HG03196 (cell line): Measurements from ENCODE around the gene COX4I1.
"Not testable (repeated sequence)": the region's sequence is repeated elsewhere in the genome, so short reads cannot be mapped to it uniquely, and the experiment has no call there.

ENCODE experiments used
- ATAC-seq: cut with Tn5 transposase; IDR thresholded peaks from one replicate; pipeline ENCODE4 v1.9.1; 2021; ENCODE audit not compliant: unreplicated experiment

COX4I1 gene

GRCh38 chr16:85798901-85799496 lies 496 bp upstream of the COX4I1 start:
- peak; percentile 21 for ATAC-seq

- no peak for ATAC-seq
Observed at GRCh38 chr16:85800321-85800669, 800 bp downstream of the COX4I1 start.

GRCh38 chr16:85803570-85803969 lies 4.1 kb downstream of the COX4I1 start:
- ATAC-seq = no peak

- ATAC-seq = no peak
Observed at GRCh38 chr16:85805442-85806045, 6.0 kb downstream of the COX4I1 start.

GRCh38 chr16:85806539-85806938 lies 7.0 kb downstream of the COX4I1 start:
- no peak for ATAC-seq

- ATAC-seq = not testable (repeated sequence)
Observed at GRCh38 chr16:85807340-85807739, 7.8 kb downstream of the COX4I1 start.

GRCh38 chr16:85808104-85808503 lies 8.6 kb downstream of the COX4I1 start:
- ATAC-seq = not testable (repeated sequence)

- no peak for ATAC-seq
Observed at GRCh38 chr16:85808926-85809325, 9.4 kb downstream of the COX4I1 start.

- ATAC-seq = no peak
Observed at GRCh38 chr16:85809645-85810044, 10.2 kb downstream of the COX4I1 start.

- no peak for ATAC-seq
Observed at GRCh38 chr16:85810097-85810741, 10.7 kb downstream of the COX4I1 start.

- ATAC-seq = no peak
Observed at GRCh38 chr16:85810742-85811115, 11.2 kb downstream of the COX4I1 start.

GRCh38 chr16:85812031-85812807 lies 12.7 kb downstream of the COX4I1 start:
- no peak for ATAC-seq

GRCh38 chr16:85812811-85813700 lies 13.6 kb downstream of the COX4I1 start:
- no peak for ATAC-seq

GRCh38 chr16:85816159-85816558 lies 16.7 kb downstream of the COX4I1 start:
- no peak for ATAC-seq

GRCh38 chr16:85817195-85817594 lies 17.7 kb downstream of the COX4I1 start:
- ATAC-seq = not testable (repeated sequence)

- ATAC-seq = no peak
Observed at GRCh38 chr16:85819245-85819644, 19.8 kb downstream of the COX4I1 start.

GRCh38 chr16:85819771-85820170 lies 20.3 kb downstream of the COX4I1 start:
- no peak for ATAC-seq

- no peak for ATAC-seq
Observed at GRCh38 chr16:85820604-85821372, 21.3 kb downstream of the COX4I1 start.

- peak; percentile 63 for ATAC-seq
Observed at GRCh38 chr16:85821390-85822135, 22.1 kb downstream of the COX4I1 start.
